Left lobe of liver (tissue), 2 donors: Measurements from ENCODE around the gene GBX1. TPM values are rescaled to one million over a fixed set of nuclear protein-coding genes. Genes with fewer than 3 reads are reported as not detected.

Experiments
- ATAC-seq: fragments of 200-7000 bp; cut with Tn5 transposase; one replicate; pipeline ENCODE4 v1.9.1; 2020; ENCODE audit warnings: mild to moderate bottlenecking, moderate library complexity
- DNase-seq: peaks from one replicate; pipeline ENCODE4 v3.0.0-alpha.2; 2020; ENCODE audit warnings: low spot score
- total RNA-seq: library from RNA; stranded (reverse); gene quantifications from one replicate; pipeline ENCODE4 v1.2.1, GENCODE V29; 2021
- donor health status: DM: no; HTN: no; CAD: no; lungs with moderate emphysema.
- donor health status: DM: no; HTN: yes; CAD: no.

The GBX1 gene
- total RNA-seq, 1 donor from 2014 or later: not detected

GRCh38 chr7:151141311-151141854 lies 26.1 kb downstream of the GBX1 start:
- ATAC-seq: no peak
- DNase-seq: no peak

GRCh38 chr7:151140826-151141225 lies 26.7 kb downstream of the GBX1 start:
- ATAC-seq: no peak
- DNase-seq: no peak

DNA sequence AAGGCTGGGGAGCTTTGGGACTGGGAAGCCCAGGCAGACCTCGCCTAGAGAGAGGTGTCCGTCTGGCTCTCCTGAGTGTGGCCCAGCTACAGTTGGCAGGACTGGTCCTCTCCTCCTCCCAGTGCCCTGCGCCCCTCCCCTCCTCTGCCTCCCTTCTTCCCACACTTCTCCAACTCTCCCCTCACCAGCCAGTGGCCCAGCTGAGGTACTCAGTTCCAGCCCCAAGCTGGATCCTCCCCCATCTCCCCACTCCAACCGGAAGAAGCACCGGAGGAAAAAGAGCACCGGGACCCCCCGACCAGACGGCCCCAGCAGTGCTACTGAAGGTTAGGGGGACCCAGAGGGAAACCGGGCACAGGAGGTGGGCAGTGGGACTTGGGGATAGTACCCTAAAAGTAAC lies 27.7 kb downstream of the GBX1 start:
- DNase-seq: no peak

GRCh38 chr7:151139071-151139790 lies 28.3 kb downstream of the GBX1 start:
- ATAC-seq: no peak

More for the DNA sequence above, 27.7 kb downstream of the GBX1 start:
- no peak for ATAC-seq

DNA sequence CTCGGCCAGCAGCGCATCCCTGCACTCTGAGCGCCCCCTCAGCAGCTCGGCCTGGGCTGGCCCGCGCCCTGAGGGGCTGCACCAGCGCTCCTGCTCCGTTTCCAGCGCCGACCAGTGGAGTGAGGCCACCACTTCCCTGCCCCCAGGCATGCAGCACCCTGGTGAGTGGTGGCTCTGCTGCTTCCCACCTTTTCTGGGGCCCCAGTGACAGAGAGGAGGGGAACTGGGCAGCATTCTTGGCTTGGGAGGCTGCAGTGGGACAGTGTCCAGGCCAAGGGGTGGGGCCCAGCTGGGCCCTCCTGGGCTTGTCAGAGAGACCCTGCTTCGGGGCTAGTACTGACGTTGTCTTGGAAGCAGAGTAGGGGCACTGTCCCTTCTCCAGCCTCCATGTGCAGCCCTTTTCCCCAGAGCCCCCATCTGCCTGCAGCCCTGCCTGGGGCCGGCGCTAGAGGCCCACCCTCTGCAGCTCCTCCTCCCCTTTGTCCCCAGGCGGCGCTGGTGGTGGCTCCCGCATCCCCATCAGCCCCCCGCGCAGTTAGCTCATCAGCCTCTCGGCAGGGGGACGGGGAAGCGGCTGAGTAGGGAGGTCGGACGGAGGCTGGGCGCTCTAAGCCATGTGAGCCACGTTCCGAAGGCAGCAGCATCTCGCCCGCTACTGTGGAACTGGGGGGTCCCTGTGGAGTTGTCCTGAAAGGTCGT lies 29.2 kb downstream of the GBX1 start:
- ATAC-seq: no peak
- DNase-seq: peak; percentile 27

More at GRCh38 chr7:151139071-151139790, 28.3 kb downstream of the GBX1 start:
- peak; percentile 30 for DNase-seq

DNA sequence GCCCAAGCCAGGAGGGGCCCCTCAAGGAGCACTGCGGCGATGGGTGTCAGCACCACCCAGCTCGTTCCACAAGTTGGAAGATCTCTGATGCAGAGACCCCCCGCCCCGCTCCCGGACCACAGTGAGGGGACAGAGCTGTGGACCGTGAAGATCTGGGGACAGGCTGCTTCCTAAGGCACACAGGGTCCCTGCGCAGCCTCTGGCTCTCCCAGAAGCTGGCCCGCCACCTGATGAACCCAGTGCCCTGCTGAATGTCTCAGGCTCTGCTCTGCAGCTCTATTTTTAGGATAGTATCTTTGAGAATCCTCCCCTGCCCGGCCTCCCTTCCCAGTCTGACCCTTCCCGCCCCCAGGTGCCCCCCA lies 29.7 kb downstream of the GBX1 start:
- DNase-seq: no peak

GRCh38 chr7:151137076-151137675 lies 30.3 kb downstream of the GBX1 start:
- DNase-seq (no peak), ATAC-seq (no peak)

More for the DNA sequence above, 29.7 kb downstream of the GBX1 start:
- ATAC-seq: no peak

DNA sequence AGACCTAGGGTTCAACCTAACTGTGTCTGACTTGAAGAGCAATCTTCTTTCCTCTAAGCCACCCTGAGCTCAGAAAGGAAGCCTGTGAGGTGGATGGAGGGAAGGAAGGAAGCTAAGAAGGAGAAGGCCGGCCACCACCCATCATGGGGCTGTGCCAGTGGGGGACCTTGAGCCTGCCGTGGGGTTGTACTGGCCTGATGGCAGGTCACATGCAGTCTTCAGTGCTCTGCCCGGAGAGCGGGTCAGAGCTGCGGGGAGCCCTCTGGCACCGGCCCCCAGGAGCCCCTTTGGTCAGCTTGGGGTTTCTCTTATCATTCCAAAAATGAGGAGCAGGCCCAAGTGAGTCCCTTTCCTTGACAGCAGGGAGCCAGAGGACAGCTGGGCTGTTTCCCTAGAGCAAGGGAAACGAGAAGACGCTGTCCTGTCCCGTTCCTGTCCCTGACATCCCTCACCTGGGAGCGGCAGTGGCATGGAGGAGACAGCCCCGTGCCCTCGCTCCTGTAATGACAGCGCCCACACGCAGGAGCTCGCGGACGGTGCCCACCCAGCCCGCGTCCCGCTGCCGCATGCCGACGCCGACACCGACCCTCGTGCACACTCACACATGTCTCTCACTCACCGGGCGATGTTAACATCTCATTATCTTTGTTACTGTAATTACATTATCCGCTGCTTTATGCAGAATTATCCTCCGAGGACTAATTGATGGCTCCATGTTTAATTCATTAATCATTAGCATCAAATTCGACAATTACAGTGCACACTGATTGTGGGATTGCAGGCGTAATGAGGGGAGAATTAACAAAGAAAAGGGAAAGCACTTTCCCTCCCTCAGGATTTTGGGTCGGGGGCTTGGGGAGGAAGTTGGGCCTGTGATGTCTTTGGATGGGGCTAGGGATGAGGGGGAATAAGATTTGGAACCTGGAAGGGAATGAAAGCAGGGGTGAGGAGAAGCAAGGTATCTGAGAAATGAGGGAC lies 31.3 kb downstream of the GBX1 start:
- no peak for DNase-seq
- ATAC-seq: no peak

DNA sequence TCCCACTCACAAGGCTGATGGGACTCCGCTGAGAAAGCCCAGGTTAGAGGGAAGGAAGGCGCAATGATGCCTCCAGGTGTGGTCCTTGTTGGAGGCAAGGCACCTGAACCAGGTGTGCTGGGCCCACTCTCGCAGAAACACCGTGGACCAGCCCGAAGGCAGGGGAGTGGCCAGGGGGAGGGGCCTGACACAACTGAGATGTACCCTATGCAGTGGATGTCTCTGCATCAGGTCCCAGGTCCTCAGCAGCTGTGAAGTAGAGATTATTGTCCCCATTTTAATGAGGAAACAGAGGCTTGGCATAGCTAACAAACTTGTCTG lies 32.0 kb downstream of the GBX1 start:
- DNase-seq (no peak), ATAC-seq (no peak)

DNA sequence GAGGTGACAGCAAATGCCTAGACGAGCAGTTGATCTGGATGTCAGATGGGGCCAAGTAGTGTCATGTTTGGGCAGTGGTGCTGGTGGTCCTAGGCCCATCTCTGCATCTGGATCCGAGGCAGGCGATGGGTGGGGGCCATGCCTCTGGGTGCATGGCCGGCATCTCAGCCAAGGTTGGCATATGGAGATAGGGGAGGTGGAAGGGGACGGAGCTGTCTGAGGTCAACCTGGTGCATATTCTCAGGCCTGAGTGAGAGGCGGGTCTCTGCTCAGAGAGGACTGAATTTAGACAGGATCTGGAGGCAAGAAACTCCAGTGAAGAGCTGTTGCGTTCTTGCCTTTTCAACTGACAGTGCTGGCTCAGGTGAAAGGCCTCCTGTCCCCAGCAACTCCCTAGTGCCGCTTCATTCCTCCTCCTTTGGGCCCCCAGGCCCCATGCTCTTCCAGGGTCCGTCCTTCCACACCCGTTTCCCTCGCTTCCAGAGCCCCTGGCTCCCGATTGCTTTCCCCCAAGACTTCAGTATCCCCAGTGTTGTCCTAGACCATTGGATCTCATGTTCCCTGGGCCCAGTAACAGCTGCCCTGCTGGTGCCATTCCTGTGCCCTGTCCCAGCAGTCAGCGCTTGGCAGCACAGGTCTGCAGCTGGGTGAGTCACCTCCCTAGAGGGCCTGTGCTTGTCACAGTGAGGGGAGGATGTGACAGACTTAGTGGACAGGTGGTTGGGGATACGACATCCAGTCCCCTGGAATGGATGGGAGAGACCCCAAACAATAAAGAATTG lies 32.6 kb downstream of the GBX1 start:
- ATAC-seq: no peak

GRCh38 chr7:151133986-151134742 lies 33.3 kb downstream of the GBX1 start:
- DNase-seq (no peak), ATAC-seq (no peak)

More for the DNA sequence above, 32.6 kb downstream of the GBX1 start:
- DNase-seq: no peak

DNA sequence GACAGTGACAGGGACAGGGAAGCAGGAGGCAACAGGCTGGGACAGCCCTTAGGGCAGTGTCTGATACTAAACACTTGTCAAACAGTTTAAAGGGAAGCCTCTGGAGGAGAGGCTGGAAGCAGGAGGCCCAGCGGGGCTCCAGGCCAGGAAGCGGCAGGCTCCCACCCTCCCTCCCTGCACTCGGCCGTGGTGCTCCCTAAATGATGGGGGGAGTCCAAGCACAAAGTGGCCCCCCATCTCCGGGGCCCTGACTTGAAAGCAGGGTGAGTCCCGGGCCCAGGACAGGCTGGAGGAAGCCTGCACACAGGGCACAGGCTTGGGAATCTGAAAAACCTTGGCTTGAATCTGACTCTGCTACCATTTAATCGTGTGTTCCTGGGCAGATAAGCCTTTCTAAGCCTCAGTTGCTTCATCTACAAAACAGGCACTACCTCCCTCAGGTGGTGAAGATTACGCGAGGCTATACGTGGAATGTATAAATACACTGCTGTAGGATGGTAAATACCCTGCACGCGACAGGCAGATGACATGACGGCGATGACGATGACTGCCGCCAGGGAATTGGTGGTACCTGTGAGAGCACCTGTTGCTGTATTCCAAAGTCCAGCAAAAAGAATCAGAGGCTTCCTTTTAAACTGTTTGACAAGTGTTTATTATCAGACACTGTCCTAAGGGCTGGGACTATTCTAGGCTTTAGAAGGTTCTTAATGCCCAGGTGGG lies 34.1 kb downstream of the GBX1 start:
- DNase-seq (no peak), ATAC-seq (no peak)

DNA sequence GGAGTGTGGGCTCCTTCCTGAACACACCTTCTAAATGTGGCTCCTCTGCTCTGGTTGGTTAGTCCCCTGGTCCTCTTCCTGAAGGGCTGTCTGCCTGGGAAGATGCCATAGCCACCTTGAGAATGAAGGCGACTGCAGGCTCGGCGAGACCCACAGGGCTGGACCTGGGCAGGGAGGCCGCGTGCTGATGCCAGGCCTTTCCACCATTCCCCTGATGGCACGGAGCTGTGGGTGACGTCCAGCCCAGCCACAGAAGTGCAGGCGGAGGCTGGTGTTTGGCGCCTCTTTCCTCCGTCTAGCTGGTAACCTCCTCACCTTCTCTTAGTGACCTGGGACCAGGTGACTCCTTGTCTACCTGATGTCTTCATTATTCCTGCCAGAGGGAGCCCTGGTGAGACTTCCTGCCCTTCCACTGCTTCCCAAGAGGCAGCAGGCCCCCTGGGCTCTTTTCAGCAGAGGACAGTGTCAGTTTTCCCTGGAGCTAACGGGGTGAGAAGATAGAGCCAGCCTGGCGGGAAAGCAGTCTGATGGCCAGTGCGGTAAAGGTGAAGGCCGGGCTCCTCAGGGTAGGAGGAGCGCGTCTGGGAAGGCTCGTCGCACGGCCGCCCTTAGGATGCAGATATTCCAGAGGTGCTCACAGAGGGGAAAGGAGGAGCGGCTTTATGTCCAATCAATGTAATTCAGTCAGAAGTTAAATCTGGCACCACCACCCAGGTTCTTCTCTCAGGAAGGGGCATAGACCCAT lies 34.9 kb downstream of the GBX1 start:
- ATAC-seq (no peak), DNase-seq (no peak)

- no peak for DNase-seq
Measured at GRCh38 chr7:151131592-151132293, 35.8 kb downstream of the GBX1 start.

GRCh38 chr7:151131224-151131591 lies 36.3 kb downstream of the GBX1 start:
- ATAC-seq (no peak), DNase-seq (no peak)

More at GRCh38 chr7:151131592-151132293, 35.8 kb downstream of the GBX1 start:
- no peak for ATAC-seq

GRCh38 chr7:151130741-151131157 lies 36.7 kb downstream of the GBX1 start:
- ATAC-seq (no peak), DNase-seq (no peak)

- ATAC-seq (no peak), DNase-seq (no peak)
Measured at GRCh38 chr7:151129960-151130591, 37.4 kb downstream of the GBX1 start.
